Measurements from ENCODE around the gene NGEF. TPM values are rescaled to one million over a fixed set of nuclear protein-coding genes. Genes with fewer than 3 reads are reported as not detected.

NGEF gene
- total and polyA plus RNA-seq, 3 experiments from 2014 or later, result 0.38 TPM; not detected in 2

DNA sequence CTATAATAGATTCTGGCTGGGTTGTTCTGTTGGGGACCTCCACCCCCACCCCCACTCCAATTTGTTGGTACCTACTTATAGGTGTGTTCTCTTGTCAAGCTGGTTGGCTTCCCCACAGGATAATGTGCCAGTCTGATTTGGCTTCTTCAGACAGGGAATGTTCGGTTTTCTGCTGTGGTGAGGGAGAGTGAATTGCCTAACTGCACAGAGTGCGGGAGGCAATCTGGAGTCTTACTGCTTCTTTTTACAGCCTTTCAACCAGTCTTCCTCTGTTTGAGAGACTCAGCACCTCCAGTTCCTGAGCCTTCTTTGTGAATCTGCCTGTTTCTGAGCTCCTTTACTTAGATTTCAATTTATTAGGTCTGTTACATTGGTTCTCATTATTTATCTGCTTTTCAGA lies 170.4 kb downstream of the NGEF start:
- Histone ChIP-seq H3K27ac (ENCODE audit: low read depth, low read length) (no peak overlapping the region), H3K4me3 (ENCODE audit: low read length) (no peak overlapping the region), H3K9me3 (ENCODE audit: low read length) (no peaks in the 10 kb centered on the region), H3K36me3 (ENCODE audit: insufficient read depth, low read length) (peaks cover 34% of the 10 kb centered on the region), H3K4me1 (ENCODE audit: insufficient read depth, low read length) (peaks cover 17% of the 10 kb centered on the region), H3K27me3 (ENCODE audit: insufficient read depth, low read length, poor library complexity, severe bottlenecking) (no peaks in the 10 kb centered on the region)
- no peak for DNase-seq
- ChIA-PET POLR2A (interaction anchor here (0.7 kb wide), 1 partner anchor 270 kb away, joined by 9 read pairs; no protein-coding TSS in a partner anchor), CTCF (interaction anchor here (1.1 to 1.2 kb wide), 2 partner anchors 11 to 15 kb away, joined by 3 read pairs; no protein-coding TSS in a partner anchor)
- H3K9me3 Mint-ChIP-seq, result no peaks in the 10 kb centered on the region
- peaks cover 0 to 1% of the 10 kb centered on the region in 2 donors for H3K27me3 Mint-ChIP-seq
- peaks cover 3 to 82% (median 28%) of the 10 kb centered on the region in 3 donors for H3K36me3 Mint-ChIP-seq
- H3K4me3 Mint-ChIP-seq, result no peak overlapping the region
- peak overlapping the region in 4 of 8 donors; percentile 29 to 76 (median 52) for H3K27ac Mint-ChIP-seq
- peaks cover 22 to 34% (median 24%) of the 10 kb centered on the region in 3 donors for H3K4me1 Mint-ChIP-seq

DNA sequence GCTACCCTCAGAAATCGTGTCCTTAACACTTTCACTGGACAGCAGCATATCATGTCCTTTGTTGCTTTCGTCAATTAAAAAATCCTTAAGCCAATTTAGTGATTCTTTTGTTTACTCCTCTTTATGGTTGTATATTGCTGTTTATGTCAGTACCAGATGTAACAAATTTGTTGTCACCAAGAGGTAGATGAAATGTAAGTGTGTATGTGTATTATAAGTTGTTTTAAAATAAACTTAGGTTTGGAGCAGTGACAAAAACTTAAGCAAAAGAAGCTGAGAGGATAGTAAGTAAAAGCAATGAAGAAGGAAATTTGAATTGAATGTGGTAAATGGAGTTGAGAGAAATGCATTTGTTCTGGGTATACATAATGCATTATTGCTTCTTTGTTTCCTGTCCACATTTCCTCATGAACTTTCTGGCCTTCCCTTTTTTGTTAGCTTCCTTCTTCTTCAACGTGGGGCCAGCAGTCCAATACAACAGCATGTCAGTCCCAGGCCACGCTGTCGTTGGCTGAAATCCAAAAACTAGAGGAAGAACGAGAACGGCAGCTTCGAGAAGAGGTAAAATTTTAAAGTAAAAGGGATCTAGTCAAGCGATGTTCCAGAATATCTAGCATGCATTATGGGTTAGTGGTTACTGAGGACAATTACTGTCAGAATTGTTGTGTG lies 173.5 kb downstream of the NGEF start:
- peaks cover 0 to 77% (median 32%) of the 10 kb centered on the region in 3 donors for H3K36me3 Mint-ChIP-seq

GRCh38 chr2:232838406-232838874 lies 174.6 kb downstream of the NGEF start:
- ChIA-PET POLR2A (no interaction called here), CTCF (no interaction called here)
- Mint-ChIP-seq H3K9me3 (no peaks in the 10 kb centered on the region), H3K36me3 (peaks cover 0 to 79% (median 40%) of the 10 kb centered on the region in 3 donors), H3K4me1 (peaks cover 36 to 57% (median 45%) of the 10 kb centered on the region in 3 donors), H3K27me3 (peaks cover 0 to 1% of the 10 kb centered on the region in 2 donors), H3K27ac (peak overlapping the region; percentile 38 to 95 (median 82)), H3K4me3 (peak overlapping the region in 6 of 7 donors; percentile 30 to 73 (median 66))
- peak in 4 of 5 donors; percentile 24 to 69 (median 44) for DNase-seq
- H3K4me3 ChIP-seq (ENCODE audit: low read length), result peak overlapping the region; percentile 14
- H3K9me3 ChIP-seq (ENCODE audit: low read length), result no peaks in the 10 kb centered on the region
- H3K4me1 ChIP-seq (ENCODE audit: insufficient read depth, low read length), result peaks cover 19% of the 10 kb centered on the region
- peaks cover 36% of the 10 kb centered on the region for H3K36me3 ChIP-seq (ENCODE audit: insufficient read depth, low read length)
- H3K27ac ChIP-seq (ENCODE audit: low read depth, low read length), result peak overlapping the region; percentile 33
- H3K27me3 ChIP-seq (ENCODE audit: insufficient read depth, low read length, poor library complexity, severe bottlenecking), result no peaks in the 10 kb centered on the region

More for the DNA sequence above, 173.5 kb downstream of the NGEF start:
- Histone ChIP-seq H3K36me3 (ENCODE audit: insufficient read depth, low read length) (peaks cover 34% of the 10 kb centered on the region), H3K9me3 (ENCODE audit: low read length) (no peaks in the 10 kb centered on the region), H3K4me1 (ENCODE audit: insufficient read depth, low read length) (peaks cover 19% of the 10 kb centered on the region), H3K27ac (ENCODE audit: low read depth, low read length) (no peak overlapping the region), H3K27me3 (ENCODE audit: insufficient read depth, low read length, poor library complexity, severe bottlenecking) (no peaks in the 10 kb centered on the region), H3K4me3 (ENCODE audit: low read length) (no peak overlapping the region)
- Mint-ChIP-seq H3K27me3 (peaks cover 0 to 1% of the 10 kb centered on the region in 2 donors), H3K4me1 (peaks cover 32 to 55% (median 39%) of the 10 kb centered on the region in 3 donors), H3K4me3 (no peak overlapping the region), H3K9me3 (no peaks in the 10 kb centered on the region), H3K27ac (peak overlapping the region in 6 of 8 donors; percentile 30 to 89 (median 64))
- ChIA-PET POLR2A (no interaction called here), CTCF (no interaction called here)
- no peak for DNase-seq

- POLR2A ChIA-PET, result no interaction called here
- CTCF ChIA-PET, result no interaction called here
- H3K27ac ChIP-seq (ENCODE audit: low read depth, low read length), result no peak overlapping the region
- Mint-ChIP-seq H3K4me3 (peak overlapping the region in 3 of 7 donors; percentile 17 to 39 (median 38)), H3K36me3 (peaks cover 0 to 78% (median 41%) of the 10 kb centered on the region in 3 donors), H3K4me1 (peaks cover 38 to 51% (median 45%) of the 10 kb centered on the region in 3 donors), H3K9me3 (no peaks in the 10 kb centered on the region), H3K27ac (peak overlapping the region; percentile 41 to 93 (median 78)), H3K27me3 (peaks cover 0 to 1% of the 10 kb centered on the region in 2 donors)
- no peaks in the 10 kb centered on the region for H3K27me3 ChIP-seq (ENCODE audit: insufficient read depth, low read length, poor library complexity, severe bottlenecking)
- H3K36me3 ChIP-seq (ENCODE audit: insufficient read depth, low read length), result peaks cover 39% of the 10 kb centered on the region
- DNase-seq, result no peak
- H3K4me1 ChIP-seq (ENCODE audit: insufficient read depth, low read length), result peaks cover 19% of the 10 kb centered on the region
- H3K4me3 ChIP-seq (ENCODE audit: low read length), result no peak overlapping the region
- H3K9me3 ChIP-seq (ENCODE audit: low read length), result no peaks in the 10 kb centered on the region
Observed at GRCh38 chr2:232836934-232837333, 176.1 kb downstream of the NGEF start.

DNA sequence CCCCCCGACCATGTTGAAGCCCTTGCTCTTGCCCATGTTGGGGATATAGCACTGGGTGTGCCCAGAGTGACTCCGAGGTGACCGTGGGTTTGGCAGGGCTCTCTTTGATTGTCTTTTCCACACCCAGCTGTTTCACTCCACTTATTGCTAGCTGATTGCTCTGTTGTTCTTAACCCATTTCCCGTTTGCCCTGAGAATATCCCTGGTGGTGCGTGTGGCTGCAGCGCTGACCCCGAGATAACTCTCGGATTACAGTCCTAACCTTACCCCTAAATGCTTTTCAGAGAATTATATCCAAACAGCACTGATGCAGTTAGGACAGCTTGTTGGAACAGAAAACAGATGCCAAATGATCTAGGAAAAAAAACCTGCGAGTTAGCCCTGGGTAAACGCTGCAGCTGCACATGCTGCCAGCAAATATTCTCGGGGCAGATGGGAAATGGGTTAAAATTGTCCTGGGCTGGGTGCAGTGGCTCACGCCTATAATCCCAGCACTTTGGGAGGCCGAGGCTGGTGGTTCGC lies 177.3 kb downstream of the NGEF start:
- H3K36me3 ChIP-seq (ENCODE audit: insufficient read depth, low read length), result peaks cover 38% of the 10 kb centered on the region
- H3K4me3 Mint-ChIP-seq, result no peak overlapping the region
- H3K27me3 ChIP-seq (ENCODE audit: insufficient read depth, low read length, poor library complexity, severe bottlenecking), result no peaks in the 10 kb centered on the region
- H3K36me3 Mint-ChIP-seq, result peaks cover 0 to 80% (median 41%) of the 10 kb centered on the region in 3 donors
- peak overlapping the region in 1 of 8 donors; percentile 21 for H3K27ac Mint-ChIP-seq
- H3K27ac ChIP-seq (ENCODE audit: low read depth, low read length), result no peak overlapping the region
- peaks cover 19% of the 10 kb centered on the region for H3K4me1 ChIP-seq (ENCODE audit: insufficient read depth, low read length)
- DNase-seq, result no peak
- no peaks in the 10 kb centered on the region for H3K9me3 ChIP-seq (ENCODE audit: low read length)
- no peaks in the 10 kb centered on the region for H3K9me3 Mint-ChIP-seq
- H3K4me3 ChIP-seq (ENCODE audit: low read length), result no peak overlapping the region
- CTCF ChIA-PET, result interaction anchor here (1.0 kb wide), 1 partner anchor 11 kb away, joined by 3 read pairs; no protein-coding TSS in a partner anchor
- H3K4me1 Mint-ChIP-seq, result peaks cover 38 to 48% (median 45%) of the 10 kb centered on the region in 3 donors
- peaks cover 0 to 1% of the 10 kb centered on the region in 2 donors for H3K27me3 Mint-ChIP-seq
- POLR2A ChIA-PET, result no interaction called here

DNA sequence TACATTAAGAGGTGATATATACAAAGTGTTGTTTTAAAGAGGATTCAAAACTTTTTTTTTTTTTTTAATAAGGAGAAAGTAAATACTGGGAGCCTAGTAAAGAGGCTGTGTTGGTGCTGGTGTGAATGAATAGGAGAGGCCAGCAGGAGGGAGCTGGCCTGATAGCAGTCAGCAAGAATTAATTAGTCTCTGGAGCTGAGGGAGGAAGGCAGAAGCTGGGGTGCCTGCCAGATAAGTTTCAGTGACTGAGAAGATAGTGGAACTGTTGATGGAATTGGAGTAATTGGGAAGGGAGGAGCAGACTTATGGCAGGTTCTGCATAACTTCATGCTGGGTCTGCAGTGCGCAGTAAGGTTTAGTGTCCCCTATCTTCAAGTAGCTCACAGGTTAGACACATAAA lies 179.2 kb downstream of the NGEF start:
- CTCF ChIA-PET, result no interaction called here
- Histone ChIP-seq H3K9me3 (ENCODE audit: low read length) (no peaks in the 10 kb centered on the region), H3K27me3 (ENCODE audit: insufficient read depth, low read length, poor library complexity, severe bottlenecking) (no peaks in the 10 kb centered on the region), H3K4me3 (ENCODE audit: low read length) (no peak overlapping the region), H3K4me1 (ENCODE audit: insufficient read depth, low read length) (peaks cover 13% of the 10 kb centered on the region), H3K27ac (ENCODE audit: low read depth, low read length) (no peak overlapping the region), H3K36me3 (ENCODE audit: insufficient read depth, low read length) (peaks cover 28% of the 10 kb centered on the region)
- Mint-ChIP-seq H3K9me3 (no peaks in the 10 kb centered on the region), H3K4me3 (no peak overlapping the region), H3K27ac (peak overlapping the region in 6 of 8 donors; percentile 3 to 86 (median 48)), H3K4me1 (peaks cover 27 to 34% (median 32%) of the 10 kb centered on the region in 3 donors), H3K27me3 (no peaks in the 10 kb centered on the region), H3K36me3 (peaks cover 0 to 80% (median 37%) of the 10 kb centered on the region in 3 donors)
- DNase-seq, result no peak
- POLR2A ChIA-PET, result no interaction called here

DNA sequence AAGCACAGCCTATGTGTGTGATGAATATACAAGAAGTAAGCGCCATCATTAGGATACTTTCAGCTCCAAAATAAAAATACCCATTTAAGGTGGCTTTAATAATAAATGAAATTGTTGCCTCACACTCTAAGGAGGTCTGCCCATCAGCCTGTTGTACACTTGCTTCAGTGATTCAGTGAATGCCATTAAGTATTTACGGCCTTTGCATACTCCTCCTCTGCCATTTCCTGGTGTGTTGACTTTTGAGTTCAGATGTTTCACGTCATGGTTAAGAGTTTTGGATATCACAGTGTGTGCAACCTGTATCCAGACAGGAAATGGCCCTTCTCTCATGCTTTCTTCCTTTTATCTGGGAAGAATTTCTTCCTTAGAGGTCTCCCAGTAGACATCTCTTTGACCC lies 181.6 kb downstream of the NGEF start:
- H3K4me3 ChIP-seq (ENCODE audit: low read length), result no peak overlapping the region
- H3K36me3 Mint-ChIP-seq, result peaks cover 0 to 76% (median 35%) of the 10 kb centered on the region in 3 donors
- no peaks in the 10 kb centered on the region for H3K27me3 Mint-ChIP-seq
- no peaks in the 10 kb centered on the region for H3K27me3 ChIP-seq (ENCODE audit: insufficient read depth, low read length, poor library complexity, severe bottlenecking)
- POLR2A ChIA-PET, result no interaction called here
- no peaks in the 10 kb centered on the region for H3K9me3 Mint-ChIP-seq
- no peak overlapping the region for H3K27ac ChIP-seq (ENCODE audit: low read depth, low read length)
- H3K4me1 Mint-ChIP-seq, result peaks cover 12 to 19% (median 15%) of the 10 kb centered on the region in 3 donors
- H3K27ac Mint-ChIP-seq, result peak overlapping the region in 2 of 8 donors; percentile 8 to 85
- no peak for DNase-seq
- CTCF ChIA-PET, result no interaction called here
- no peaks in the 10 kb centered on the region for H3K4me1 ChIP-seq (ENCODE audit: insufficient read depth, low read length)
- H3K4me3 Mint-ChIP-seq, result no peak overlapping the region
- no peaks in the 10 kb centered on the region for H3K9me3 ChIP-seq (ENCODE audit: low read length)
- H3K36me3 ChIP-seq (ENCODE audit: insufficient read depth, low read length), result peaks cover 21% of the 10 kb centered on the region

DNA sequence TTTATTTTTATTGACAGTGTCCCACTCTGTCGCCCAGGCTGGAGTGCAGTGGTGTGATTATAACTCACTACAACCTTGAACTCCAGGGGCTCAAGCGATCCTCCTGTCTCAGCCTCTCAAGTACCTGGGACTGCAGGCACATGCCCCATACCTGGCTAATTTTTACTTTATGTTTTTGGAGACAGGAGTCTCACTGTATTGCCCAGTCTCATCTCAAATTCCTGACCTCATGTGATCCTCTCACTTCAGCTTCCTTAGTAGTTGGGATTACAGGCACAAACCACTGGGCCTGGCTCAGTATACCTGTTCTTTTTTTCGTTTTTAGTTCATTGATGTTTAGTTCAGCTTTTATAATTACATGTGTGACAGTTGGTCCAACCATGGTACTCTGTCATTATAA lies 183.1 kb downstream of the NGEF start:
- Histone ChIP-seq H3K27me3 (ENCODE audit: insufficient read depth, low read length, poor library complexity, severe bottlenecking) (no peaks in the 10 kb centered on the region), H3K27ac (ENCODE audit: low read depth, low read length) (no peak overlapping the region), H3K9me3 (ENCODE audit: low read length) (no peaks in the 10 kb centered on the region), H3K36me3 (ENCODE audit: insufficient read depth, low read length) (peaks cover 20% of the 10 kb centered on the region), H3K4me3 (ENCODE audit: low read length) (no peak overlapping the region), H3K4me1 (ENCODE audit: insufficient read depth, low read length) (no peaks in the 10 kb centered on the region)
- H3K9me3 Mint-ChIP-seq, result no peaks in the 10 kb centered on the region
- CTCF ChIA-PET, result no interaction called here
- H3K4me3 Mint-ChIP-seq, result no peak overlapping the region
- peak overlapping the region in 2 of 8 donors; percentile 37 to 75 for H3K27ac Mint-ChIP-seq
- POLR2A ChIA-PET, result interaction anchor here (0.6 kb wide), 1 partner anchor 67 kb away, joined by 3 read pairs; no protein-coding TSS in a partner anchor
- peaks cover 11 to 16% (median 12%) of the 10 kb centered on the region in 3 donors for H3K4me1 Mint-ChIP-seq
- peaks cover 13 to 80% (median 43%) of the 10 kb centered on the region in 3 donors for H3K36me3 Mint-ChIP-seq
- no peak for DNase-seq
- H3K27me3 Mint-ChIP-seq, result no peaks in the 10 kb centered on the region

Data from CD8-positive, alpha-beta memory T cell (primary cell).